ENCODE measurements around the gene NEDD4.

DNA sequence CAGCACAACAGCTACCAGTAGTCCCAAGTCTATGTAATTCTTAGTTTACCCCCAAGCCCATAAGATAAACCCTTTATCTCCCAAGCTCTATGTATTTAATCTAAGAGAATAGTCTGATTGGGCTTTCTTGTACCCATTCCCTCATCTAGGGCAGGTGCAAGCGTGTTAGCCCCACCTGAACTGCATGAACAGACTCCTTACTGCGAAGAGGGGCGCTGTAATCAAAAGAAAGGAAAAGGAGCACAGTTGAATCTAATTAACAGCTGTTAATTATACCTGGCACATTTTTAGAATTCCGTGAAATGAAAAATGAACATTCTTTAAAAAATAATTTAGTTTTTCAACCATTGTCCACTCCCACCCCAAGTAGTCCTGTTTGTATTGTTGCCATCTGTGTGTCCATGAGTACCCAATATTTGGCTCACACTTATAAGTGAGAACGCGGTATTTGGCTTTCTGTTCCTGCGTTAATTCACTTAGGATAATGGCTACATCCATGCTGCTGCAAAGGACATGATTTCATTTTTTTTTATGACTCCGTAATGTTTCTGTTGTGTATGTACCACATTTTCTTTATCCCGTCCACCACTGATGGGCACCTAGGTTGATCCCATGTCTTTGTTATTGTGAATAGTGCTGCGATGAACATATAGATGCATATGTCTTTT, 26.5 kb upstream of the NEDD4 start:
- TF ChIP-seq CTCF (IDR thresholded peaks at IDR 0.05; ENCODE audit: low read depth, low read length) (no peak), POLR2A (IDR thresholded peaks at IDR 0.05; ENCODE audit: extremely low read depth, insufficient read length) (no peak)
- TF ChIP-seq, protein P1, sequence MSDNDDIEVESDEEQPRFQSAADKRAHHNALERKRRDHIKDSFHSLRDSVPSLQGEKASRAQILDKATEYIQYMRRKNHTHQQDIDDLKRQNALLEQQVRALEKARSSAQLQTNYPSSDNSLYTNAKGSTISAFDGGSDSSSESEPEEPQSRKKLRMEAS (IDR thresholded peaks at IDR 0.05; ENCODE audit: low read depth, low read length) = no peak

Data from NB4 (cell line).